GM18909 (cell line): ENCODE results near the gene SEC14L6.
"Not testable (repeated sequence)": the region's sequence is repeated elsewhere in the genome, so short reads cannot be mapped to it uniquely, and the experiment has no call there.

Experiments used
- ATAC-seq: cut with Tn5 transposase; IDR thresholded peaks from one replicate; pipeline ENCODE4 v1.9.1; 2021; ENCODE audit warnings: mild to moderate bottlenecking; ENCODE audit not compliant: unreplicated experiment, poor library complexity

SEC14L6 gene

GRCh38 chr22:30568137-30568805 lies 21.7 kb upstream of the SEC14L6 start:
- ATAC-seq, result no peak

DNA sequence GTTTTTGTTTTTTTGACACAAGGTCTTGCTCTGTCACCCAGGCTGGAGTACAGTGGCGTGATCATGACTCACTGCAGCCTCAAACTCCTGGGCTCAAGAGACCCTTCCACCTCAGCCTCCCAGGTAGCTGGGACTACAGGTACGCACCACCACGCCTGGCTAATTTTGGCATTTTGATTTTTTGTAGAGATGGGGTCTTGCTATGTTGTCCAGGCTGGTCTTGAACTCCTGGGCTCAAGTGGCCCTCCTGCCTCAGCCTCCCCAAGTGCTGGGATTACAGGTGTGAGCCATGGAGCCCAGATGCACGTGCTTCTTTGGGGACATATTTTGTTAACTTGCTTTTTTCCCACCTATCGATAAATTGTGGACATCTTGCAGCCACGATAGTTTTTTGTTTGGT lies 20.7 kb upstream of the SEC14L6 start:
- not testable (repeated sequence) for ATAC-seq

- ATAC-seq, result no peak
Measured at GRCh38 chr22:30566125-30566524, 19.6 kb upstream of the SEC14L6 start.

GRCh38 chr22:30565341-30565740 lies 18.8 kb upstream of the SEC14L6 start:
- ATAC-seq, result no peak

DNA sequence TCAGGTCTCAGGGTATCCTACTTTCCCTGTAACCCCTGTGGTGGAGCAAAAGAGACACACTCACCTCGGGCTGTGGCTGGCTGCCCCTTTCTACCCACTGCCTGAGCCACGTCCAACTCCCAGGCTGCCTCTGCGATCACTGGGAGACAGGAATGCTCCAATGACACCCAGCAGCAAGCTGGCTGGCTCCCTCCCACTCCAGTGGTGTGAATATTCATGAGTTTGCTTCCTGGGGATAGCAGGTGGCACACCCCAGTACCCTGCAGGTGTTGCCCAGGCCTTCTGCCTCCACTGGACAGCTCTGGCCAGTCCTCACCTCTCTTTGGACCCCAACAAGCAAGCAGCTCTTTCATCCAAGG lies 18.2 kb upstream of the SEC14L6 start:
- ATAC-seq, result no peak

- no peak for ATAC-seq
Measured at GRCh38 chr22:30564045-30564760, 17.7 kb upstream of the SEC14L6 start.

GRCh38 chr22:30562366-30562765 lies 15.8 kb upstream of the SEC14L6 start:
- ATAC-seq, result no peak

DNA sequence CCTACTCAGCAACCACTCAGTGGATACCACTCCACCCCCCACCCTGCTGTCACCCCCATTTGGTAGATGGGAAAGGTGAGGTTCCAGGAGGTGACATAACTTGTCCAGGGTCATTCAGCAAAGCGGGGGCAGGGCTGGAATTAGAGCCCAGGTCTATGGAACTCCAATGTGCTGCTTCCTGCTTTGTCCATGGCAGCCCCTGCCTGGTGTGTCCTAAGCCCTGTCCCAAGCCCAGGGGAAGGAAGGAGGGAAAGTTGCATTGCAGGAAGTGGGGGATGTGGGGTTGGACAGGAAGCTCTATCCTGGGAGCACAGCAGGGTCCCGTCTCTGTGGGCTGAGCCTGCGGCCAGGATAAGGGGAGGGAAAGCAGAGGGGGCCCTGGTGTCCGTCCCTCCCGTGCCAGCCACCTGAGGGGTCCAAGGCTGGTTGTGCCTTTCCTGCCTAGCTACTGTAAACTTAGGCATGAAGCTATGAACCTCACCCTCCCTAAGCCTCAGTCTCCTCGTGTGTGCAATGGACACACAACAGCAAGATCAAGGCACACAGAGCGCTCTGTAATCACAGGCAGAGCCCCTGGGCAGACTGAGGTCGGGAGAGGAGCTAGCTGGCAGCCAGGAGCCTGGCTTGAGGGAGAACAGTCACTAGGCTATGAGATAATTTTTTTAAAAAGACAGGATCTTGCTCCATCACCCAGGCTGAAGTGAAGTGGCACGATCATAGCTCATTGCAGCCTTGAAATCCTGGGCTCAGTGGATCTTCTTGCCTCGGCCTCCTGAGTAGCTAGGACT lies 15.1 kb upstream of the SEC14L6 start:
- no peak for ATAC-seq

- ATAC-seq, result not testable (repeated sequence)
Measured at GRCh38 chr22:30560643-30561202, 14.2 kb upstream of the SEC14L6 start.

DNA sequence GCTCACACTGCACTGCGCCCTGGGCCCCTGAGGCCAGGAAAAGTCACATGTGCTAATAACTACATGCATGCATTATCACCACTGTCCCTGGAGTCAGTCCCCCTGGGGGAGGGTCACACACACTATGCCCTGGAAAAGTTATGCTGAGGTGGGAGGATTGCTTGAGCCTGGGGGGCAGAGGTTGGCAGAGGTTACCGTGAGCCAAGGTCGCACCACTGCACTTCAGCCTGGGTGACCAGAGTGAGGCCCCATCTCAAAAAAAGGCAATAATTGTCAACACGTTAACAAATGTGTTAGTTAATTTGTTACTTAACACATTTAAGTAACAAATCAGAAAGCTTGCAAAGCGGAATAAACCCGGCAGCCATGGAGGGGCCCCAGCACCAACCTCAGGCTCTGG lies 13.3 kb upstream of the SEC14L6 start:
- ATAC-seq, result no peak

- ATAC-seq, result no peak
Measured at GRCh38 chr22:30557243-30557642, 10.7 kb upstream of the SEC14L6 start.

GRCh38 chr22:30556388-30556787 lies 9.8 kb upstream of the SEC14L6 start:
- no peak for ATAC-seq

GRCh38 chr22:30555282-30556210 lies 9.0 kb upstream of the SEC14L6 start:
- ATAC-seq, result no peak

DNA sequence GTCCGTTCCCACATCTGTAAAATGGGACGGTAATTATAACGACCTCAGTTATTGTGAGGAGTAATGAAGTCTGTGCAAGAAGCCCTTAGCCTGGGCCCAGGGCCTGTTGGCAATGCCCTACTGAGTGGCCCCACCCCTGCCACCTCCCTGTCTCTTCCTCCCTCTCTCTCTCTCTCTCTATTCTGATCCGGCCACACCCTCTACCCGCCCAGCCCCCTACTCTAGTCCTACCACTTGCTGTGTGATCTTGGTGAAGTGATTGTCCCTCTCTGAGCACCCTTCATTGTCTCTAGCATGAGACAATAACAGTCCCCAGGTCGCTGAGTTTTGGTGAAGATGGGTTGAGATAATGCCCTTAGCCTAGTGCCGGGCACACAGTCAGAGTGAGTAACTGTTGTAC lies 7.4 kb upstream of the SEC14L6 start:
- ATAC-seq, result no peak

DNA sequence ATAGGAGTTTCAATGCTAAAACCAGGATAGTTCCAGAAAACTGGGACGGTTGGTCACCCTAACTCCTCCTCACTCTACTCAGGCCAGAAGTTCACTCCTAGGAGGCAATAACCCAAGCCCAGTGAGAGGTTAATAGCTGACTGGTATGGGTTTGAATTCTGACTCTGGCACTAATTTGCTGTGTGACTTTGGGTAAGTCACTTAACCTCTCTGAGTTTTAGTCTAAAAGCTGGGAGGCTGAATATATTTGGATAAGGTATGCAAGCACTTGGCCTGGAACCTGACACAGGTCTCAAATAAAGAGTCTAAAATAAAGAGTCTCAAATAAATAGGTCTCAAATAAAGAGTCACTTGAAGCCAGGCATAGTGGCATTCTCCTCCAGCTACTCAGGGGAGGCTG lies 6.2 kb upstream of the SEC14L6 start:
- ATAC-seq, result no peak

DNA sequence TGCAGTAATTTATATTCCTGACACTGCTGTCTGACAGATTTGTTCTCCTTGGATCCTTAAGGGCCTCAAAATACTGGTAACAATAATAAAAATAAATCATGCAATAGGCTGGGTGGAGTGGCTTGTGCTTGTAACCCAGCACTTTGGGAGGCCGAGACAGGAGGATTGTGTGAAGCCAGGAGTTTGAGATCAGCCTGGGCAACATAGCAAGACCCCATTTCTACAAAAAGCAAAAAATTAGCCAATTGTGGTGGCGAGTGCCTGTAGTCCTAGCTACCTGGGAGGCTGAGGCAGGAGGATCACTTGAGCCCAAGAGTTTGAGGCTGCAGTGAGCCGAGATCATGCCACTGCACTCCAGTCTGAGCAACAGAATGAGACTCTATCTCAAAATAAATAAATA lies 5.3 kb upstream of the SEC14L6 start:
- not testable (repeated sequence) for ATAC-seq

GRCh38 chr22:30547188-30547587 lies 647 bp upstream of the SEC14L6 start:
- no peak for ATAC-seq

DNA sequence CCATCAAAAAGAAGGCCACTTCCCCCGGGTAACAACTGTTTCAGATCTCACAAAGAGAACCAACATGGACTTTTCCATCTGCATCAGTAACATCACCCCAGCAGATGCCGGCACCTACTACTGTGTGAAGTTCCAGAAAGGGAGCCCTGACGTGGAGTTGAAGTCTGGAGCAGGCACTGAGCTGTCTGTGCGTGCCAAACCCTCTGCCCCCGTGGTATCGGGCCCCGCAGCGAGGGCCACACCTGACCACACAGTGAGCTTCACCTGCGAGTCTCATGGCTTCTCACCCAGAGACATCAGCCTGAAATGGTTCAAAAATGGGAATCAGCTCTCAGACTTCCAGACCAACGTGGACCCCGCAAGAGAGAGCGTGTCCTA lies 3.7 kb downstream of the SEC14L6 start:
- ATAC-seq, result no peak

GRCh38 chr22:30541961-30542810 lies 4.4 kb downstream of the SEC14L6 start:
- no peak for ATAC-seq
